GM23338 (cell line): ENCODE data around the gene SREK1IP1. TPM values are rescaled to one million over a fixed set of nuclear protein-coding genes. Genes with fewer than 3 reads are reported as not detected.

Source experiments
- EZH2phosphoT487 ChIP-seq: fragments of 200-600 bp; sonication (generic); IDR thresholded peaks from one replicate; pipeline ENCODE4 v1.8.1; 2018; ENCODE audit warnings: antibody characterized with exemption; ENCODE audit not compliant: unreplicated experiment
- JUNB ChIP-seq: IDR thresholded peaks from one replicate; pipeline ENCODE4 v1.6.1; 2016; ENCODE audit warnings: antibody characterized with exemption; ENCODE audit not compliant: unreplicated experiment
- polyA plus RNA-seq: library from polyadenylated mRNA; unstranded; fragments of >200 nt; fragmentation: Nextera tagmentation; extraction: Ambion mirVana; gene quantifications from 2 replicates; pipeline ENCODE4 v1.2.1, GENCODE V29; 2016
- total RNA-seq: library from RNA; depleted of rRNA; stranded (reverse); fragments of >200 nt; shearing (Covaris generic); gene quantifications from 2 replicates; pipeline ENCODE4 v1.2.3, GENCODE V29; 2014; rRNA removed
- TF ChIP-seq, protein P1 (sequence below): IDR thresholded peaks from one replicate; pipeline ENCODE4 v1.6.1; 2018; ENCODE audit warnings: antibody characterized with exemption; ENCODE audit not compliant: unreplicated experiment

Gene SREK1IP1
- total and polyA plus RNA-seq, 2 experiments from 2014 or later, result 16.7 to 137 TPM

DNA sequence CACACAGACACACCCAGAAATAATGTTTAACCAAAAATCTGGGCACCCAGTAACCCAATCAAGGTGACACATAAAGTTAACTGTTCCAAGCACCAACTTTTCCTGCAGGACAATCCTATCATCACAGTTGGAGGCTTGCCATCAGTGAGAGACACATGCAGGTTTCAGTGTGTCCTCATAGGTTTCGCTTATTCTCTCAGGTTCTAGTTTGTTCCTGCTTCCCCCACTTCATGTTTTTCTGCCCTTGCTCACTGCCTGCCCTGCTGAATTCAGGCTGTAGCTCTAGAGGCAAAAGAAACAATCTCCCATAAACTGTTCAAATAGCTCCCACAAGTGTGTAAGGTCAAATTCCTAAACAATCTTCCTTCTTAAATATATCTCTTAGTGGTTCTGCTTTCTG lies 98.2 kb downstream of the SREK1IP1 start (continued):
- TF ChIP-seq, protein P1, sequence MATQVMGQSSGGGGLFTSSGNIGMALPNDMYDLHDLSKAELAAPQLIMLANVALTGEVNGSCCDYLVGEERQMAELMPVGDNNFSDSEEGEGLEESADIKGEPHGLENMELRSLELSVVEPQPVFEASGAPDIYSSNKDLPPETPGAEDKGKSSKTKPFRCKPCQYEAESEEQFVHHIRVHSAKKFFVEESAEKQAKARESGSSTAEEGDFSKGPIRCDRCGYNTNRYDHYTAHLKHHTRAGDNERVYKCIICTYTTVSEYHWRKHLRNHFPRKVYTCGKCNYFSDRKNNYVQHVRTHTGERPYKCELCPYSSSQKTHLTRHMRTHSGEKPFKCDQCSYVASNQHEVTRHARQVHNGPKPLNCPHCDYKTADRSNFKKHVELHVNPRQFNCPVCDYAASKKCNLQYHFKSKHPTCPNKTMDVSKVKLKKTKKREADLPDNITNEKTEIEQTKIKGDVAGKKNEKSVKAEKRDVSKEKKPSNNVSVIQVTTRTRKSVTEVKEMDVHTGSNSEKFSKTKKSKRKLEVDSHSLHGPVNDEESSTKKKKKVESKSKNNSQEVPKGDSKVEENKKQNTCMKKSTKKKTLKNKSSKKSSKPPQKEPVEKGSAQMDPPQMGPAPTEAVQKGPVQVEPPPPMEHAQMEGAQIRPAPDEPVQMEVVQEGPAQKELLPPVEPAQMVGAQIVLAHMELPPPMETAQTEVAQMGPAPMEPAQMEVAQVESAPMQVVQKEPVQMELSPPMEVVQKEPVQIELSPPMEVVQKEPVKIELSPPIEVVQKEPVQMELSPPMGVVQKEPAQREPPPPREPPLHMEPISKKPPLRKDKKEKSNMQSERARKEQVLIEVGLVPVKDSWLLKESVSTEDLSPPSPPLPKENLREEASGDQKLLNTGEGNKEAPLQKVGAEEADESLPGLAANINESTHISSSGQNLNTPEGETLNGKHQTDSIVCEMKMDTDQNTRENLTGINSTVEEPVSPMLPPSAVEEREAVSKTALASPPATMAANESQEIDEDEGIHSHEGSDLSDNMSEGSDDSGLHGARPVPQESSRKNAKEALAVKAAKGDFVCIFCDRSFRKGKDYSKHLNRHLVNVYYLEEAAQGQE, result no peak
- TF ChIP-seq EZH2phosphoT487, result no peak
- TF ChIP-seq JUNB, result no peak

Other genes with a start within 250 kb of the SREK1IP1 start
- 3.9 and 12.3 TPM in 2 replicates for gene SHISAL2B, start 78.2 kb downstream of the SREK1IP1 start, total RNA-seq
- 21.1 and 24.4 TPM in 2 replicates for gene SHISAL2B, start 78.2 kb downstream of the SREK1IP1 start, polyA plus RNA-seq
- gene CWC27, start 239 bp upstream of the SREK1IP1 start, total RNA-seq, result 27.7 and 31.4 TPM in 2 replicates
- 94.2 and 115 TPM in 2 replicates for gene CWC27, start 239 bp upstream of the SREK1IP1 start, polyA plus RNA-seq